GM19193 (cell line): ENCODE data around the gene SLC16A3.

ENCODE experiments used
- POLR2A ChIP-seq: IDR thresholded peaks from 4 replicates; pipeline ENCODE4 v1.6.1; 2011; ENCODE audit not compliant: insufficient read depth, insufficient read length; ENCODE audit errors: extremely low read depth

Gene SLC16A3

DNA sequence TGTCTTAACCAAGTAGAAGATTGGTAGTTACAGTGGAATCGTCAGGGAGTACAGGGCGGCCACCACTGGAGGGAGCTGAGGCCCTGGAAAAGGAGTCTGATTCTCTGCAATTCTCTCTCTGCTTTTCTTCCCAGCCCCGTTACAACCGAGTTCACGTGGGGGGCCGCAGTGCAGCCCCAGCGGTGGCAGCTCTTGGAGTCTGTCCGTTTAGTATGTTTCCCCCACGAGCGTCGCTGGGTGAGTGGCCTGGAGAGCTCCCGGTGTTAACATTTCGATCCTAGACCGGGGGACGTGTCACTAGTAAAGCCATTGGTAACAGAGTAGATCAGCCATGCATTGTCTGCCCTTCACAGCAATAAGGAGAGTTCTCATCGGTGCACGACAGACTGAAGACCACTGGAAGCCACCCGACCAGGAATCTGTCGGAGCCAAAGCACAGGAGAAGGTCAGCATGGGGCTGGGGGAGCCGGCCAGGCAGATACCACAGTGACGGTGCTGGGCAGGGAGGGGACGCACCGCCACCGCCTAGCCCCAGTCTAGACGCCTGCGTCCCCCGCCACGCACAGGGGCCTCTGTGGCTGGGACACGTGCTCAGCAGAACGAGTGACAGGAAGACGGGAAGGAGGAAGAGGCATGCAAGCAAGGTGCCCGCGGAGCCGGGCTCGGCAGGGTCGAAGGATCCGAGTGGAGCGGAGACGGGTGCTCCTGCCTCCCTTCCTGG, 15.7 kb downstream of the SLC16A3 start:
- TF ChIP-seq POLR2A: no peak

DNA sequence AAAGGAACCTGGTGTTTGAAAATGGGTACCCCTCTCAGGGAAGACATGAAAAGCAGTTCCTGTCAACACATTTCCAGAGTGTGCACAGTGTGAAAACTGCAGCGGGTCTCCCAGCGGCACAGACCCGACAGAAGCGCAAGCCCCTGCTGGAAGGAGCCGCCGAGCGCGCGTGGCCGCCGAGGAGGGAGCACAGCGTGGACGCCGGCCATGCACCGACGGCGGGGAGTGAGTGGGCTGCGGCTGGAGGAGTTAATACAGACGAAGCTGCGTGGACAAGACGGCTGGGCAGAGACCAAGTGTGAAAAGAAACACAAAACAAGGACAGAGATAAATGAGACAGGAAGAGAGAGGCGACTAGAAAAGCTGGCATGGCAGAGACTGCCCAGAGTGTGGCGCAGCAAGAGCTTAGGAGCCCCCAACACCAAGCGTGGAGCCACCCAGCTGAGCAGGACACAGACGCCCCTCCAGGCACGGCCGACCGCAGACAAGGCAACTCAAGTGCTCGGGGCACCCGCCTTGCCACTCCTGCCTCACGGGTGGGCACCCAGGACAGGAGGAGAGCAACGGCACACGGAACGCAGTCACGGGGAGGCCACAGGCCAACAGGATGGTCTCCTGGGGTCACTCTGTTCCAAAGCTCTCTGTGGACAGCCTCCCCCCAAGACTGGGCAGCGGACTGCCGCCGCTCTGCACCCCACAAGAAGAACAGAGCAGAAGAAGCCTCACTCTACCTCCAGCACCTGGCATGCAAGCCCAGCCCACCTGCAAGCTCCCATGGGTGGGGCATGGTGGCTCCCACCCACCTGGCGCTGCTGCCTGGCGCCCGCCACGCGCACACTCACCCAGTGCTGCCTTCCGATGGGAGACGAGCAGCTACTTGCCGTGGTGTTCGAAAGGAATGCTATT, 16.5 kb downstream of the SLC16A3 start:
- TF ChIP-seq POLR2A: peak; percentile 17

DNA sequence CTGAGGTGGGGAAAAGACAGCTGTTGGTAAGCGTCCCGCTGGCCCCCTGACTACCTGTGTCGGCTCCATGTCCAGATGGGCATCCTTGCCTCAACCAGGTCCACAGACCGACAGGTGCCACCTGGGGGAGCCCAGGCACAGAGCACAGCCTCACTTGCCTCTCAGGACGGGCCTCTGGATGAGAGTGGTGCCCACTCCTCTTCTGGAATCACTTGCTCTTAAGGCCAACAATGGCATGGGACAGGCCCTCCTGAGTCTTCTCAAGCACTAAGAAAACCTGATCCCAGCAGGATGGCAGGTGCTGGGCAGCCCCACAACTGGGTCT, 17.2 kb downstream of the SLC16A3 start:
- no peak for TF ChIP-seq POLR2A

- no peak for TF ChIP-seq POLR2A
These were observed 17.7 kb downstream of the SLC16A3 start for GRCh38 chr17:82246365-82247181.

DNA sequence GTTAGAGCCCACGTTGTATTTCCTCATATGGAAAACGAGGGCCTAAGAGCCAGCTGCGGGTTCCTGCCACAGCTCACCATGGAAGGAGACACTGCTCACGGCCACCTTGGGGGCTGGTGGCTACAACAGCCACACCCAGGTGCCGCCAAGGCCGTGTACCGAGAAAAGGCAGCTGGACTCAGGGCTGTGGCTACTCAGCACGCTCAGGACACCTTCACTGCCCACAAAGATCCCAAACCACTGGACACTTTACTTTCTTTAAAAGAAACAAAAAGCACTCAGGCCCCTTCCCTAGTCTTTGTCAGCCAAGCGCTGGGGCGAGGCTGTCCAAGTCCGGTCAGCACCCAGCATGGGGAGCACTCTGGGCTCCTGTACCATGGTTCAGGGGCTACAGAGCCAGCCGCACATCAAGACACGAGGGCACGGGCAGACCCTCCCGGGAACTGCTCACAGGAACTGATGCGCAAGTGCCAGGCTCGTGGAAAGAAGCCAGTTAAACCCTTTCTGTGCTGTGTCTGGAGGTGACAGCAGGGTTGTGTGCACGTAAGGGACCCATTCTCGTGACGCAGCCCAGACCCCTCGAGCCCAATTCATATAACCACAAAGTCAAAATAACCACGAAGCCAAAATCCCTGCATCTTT, 18.5 kb downstream of the SLC16A3 start:
- TF ChIP-seq POLR2A: no peak

GRCh38 chr17:82247856-82248671, 19.2 kb downstream of the SLC16A3 start:
- TF ChIP-seq POLR2A: no peak

DNA sequence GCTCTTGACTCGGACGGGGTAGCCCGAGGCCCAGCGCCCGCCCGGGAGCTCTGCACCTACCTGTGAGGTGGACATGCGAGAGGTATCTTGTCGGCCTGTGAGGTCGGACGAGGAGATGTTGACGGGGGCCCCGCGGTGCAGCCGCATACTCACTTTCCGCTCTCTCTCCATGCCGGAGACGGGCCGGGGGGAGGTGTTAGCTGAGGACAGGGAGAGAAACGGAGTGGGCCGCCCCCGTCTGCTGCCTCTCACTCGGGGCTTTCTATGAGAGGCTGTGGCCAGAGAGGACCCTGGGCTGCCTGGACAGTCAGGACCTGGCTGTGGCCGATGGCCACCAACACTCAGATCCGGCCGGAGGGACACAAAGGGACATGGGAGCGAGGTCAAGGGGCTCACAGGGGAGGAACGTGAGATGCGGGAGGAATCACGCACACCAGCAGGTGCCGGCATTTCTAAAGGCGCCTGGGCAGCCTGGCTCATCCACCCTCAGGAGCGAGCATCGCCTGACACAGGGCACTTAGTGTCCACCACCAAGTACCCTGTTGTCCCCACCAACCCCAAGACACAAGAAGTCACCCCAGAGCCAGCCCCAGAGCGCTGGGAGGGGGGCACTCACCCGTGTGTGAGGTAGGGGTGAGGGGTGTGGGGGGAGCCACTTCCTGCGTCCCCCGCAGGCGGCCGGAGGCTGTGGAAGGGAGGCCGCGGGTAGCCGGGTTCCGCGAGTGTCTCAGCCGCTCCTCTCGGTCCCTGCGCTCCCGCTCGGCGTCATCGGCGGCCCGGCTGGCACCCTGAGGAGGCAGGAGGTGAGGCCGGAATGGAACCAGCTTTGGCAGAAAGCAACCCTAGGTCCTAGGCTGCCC, 20.2 kb downstream of the SLC16A3 start:
- TF ChIP-seq POLR2A: peak; percentile 29

DNA sequence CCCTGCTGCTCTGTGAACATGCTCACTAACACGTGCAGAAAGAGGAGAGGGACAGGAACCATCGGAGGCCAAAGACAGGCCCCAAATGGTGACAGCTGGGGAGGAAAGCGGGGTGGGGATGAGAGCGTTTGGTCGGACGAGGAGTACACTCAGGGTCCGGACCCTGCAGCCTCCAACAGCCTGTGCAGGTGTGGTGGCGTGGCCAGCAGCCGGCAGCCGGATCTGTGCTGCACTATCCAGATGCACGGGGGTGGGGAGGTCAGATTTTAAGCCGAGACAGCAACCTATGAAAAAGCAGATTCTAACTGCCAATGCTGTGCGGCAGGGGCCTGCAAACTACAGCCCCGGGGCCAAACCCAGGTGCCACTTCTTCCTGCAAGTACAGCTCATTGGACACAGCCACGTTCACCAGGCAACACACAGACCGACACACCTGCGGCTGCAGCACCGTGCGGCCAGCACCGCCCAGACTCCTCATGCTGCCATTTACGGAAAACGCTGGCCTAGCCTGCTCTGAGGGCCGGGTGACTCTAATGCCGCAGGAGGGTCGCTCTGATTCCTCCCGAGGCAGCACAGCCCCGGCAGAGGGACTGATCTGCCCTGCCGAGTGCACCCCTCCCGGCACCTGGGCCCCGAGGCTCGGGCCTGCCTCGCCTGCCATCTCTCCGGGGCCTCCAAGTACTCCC, 21.2 kb downstream of the SLC16A3 start:
- TF ChIP-seq POLR2A: no peak

DNA sequence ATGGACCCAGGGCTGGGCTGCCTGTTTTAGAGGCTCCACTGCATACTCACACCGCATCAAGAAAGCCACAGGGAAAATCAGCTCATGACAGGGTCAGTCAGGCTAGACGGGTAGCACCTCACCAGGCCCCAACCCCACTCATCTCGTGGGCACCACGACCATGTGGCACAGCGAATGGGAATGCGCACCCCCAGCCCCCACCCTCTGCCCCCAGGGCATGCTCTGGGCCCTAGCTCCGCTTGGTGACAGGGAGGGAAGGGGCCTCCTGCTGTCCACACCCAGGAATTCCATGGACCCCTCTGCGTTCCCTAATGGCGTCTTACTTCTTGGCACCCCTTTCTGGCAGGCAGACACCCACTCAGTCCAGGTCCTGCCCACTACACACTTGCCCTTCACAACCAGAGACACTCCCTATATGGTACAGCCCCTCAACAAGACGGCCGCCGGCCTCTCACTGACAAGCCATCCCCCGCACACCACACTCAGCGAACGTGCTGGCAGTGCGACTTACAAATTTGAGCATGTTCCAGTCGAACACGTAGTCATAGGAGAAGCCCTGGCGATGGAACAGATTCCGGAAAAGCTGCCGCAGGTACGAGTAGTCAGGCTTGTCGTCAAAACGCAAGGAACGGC, 22.1 kb downstream of the SLC16A3 start:
- no peak for TF ChIP-seq POLR2A

DNA sequence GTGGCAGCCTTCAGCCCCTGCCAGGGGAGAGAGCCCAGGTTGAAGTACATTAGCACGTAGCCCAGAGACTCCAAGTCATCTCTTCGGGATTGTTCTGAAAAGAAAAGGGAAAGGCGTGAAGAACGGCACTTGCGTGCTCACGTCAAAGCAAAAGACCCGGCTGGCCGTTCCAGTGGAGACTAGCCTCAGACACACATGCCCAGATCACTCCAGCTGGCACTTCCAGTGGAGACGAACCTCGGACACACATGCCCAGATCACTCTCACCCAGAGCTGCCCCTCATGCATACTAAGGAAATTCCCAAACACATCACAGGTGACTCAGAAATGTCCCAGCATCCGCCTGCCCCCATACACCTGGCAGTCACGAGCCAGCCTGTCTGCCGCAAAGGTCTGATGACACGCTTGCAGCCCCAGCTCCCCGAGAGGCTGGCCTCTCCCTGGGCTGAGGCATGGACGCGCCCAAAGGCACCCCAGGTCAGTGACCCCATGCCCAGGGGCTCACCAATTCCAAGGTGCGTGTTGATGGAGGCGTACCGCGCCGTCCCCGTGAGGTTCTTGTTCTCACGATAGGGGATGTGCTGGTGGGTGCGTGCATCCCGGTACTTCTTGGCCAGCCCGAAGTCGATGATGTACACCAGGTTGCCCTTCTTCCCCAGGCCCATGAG, 23.8 kb downstream of the SLC16A3 start:
- no peak for TF ChIP-seq POLR2A

GRCh38 chr17:82253179-82253544, 24.3 kb downstream of the SLC16A3 start:
- TF ChIP-seq POLR2A: no peak

- TF ChIP-seq POLR2A: no peak
These were observed 26.6 kb downstream of the SLC16A3 start for GRCh38 chr17:82255402-82255972.
